SU-DHL-6 (cell line): ENCODE results near the gene FGF6.

Experiments
- CTCF ChIP-seq: fragments of 200-600 bp; sonication (generic); IDR thresholded peaks from one replicate; pipeline ENCODE4 v1.5.1; 2017; ENCODE audit warnings: antibody characterized with exemption, mild to moderate bottlenecking, low read length, moderate library complexity; ENCODE audit not compliant: insufficient read depth, poor library complexity, severe bottlenecking
- EZH2phosphoT487 ChIP-seq: fragments of 200-600 bp; sonication (generic), shearing (Covaris generic); conservative IDR thresholded peaks from 2 replicates; pipeline ENCODE4 v1.6.1; 2018; ENCODE audit warnings: mild to moderate bottlenecking, antibody characterized with exemption, low read length, moderate library complexity, mixed read lengths

- TF ChIP-seq CTCF (no peak), EZH2phosphoT487 (no peak)
Observed at GRCh38 chr12:4402996-4403395, 42.6 kb downstream of the FGF6 start.
